OCI-LY7 (cell line): ENCODE measurements around the gene ANKS1A.

Source experiments
- EZH2phosphoT487 ChIP-seq: fragments of 200-600 bp; sonication (generic); IDR thresholded peaks from 2 replicates; pipeline ENCODE4 v1.6.1; 2018; ENCODE audit warnings: low read depth, borderline replicate concordance, mild to moderate bottlenecking, mixed run types, antibody characterized with exemption, low read length, moderate library complexity, mixed read lengths
- TF ChIP-seq, protein P1 (sequence below): fragments of 200-600 bp; sonication (generic); conservative IDR thresholded peaks from 2 replicates; pipeline ENCODE4 v1.5.1; 2014; ENCODE audit warnings: mild to moderate bottlenecking, antibody characterized with exemption, low read length, moderate library complexity, mixed read lengths

- TF ChIP-seq, protein P1, sequence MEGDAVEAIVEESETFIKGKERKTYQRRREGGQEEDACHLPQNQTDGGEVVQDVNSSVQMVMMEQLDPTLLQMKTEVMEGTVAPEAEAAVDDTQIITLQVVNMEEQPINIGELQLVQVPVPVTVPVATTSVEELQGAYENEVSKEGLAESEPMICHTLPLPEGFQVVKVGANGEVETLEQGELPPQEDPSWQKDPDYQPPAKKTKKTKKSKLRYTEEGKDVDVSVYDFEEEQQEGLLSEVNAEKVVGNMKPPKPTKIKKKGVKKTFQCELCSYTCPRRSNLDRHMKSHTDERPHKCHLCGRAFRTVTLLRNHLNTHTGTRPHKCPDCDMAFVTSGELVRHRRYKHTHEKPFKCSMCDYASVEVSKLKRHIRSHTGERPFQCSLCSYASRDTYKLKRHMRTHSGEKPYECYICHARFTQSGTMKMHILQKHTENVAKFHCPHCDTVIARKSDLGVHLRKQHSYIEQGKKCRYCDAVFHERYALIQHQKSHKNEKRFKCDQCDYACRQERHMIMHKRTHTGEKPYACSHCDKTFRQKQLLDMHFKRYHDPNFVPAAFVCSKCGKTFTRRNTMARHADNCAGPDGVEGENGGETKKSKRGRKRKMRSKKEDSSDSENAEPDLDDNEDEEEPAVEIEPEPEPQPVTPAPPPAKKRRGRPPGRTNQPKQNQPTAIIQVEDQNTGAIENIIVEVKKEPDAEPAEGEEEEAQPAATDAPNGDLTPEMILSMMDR: no peak
- TF ChIP-seq EZH2phosphoT487: no peak
Observed at GRCh38 chr6:35036059-35036827, 147.2 kb downstream of the ANKS1A start.
